Panc1 (cell line): ENCODE data around the gene TMEM87B.

Experiments used
- CTCF ChIP-seq: fragments of 450-650 bp; IDR thresholded peaks from 2 replicates; pipeline ENCODE4 v1.5.1; 2017; ENCODE audit warnings: mild to moderate bottlenecking
- TCF7L2 ChIP-seq: IDR thresholded peaks from 2 replicates; pipeline ENCODE4 v1.6.1; 2011; ENCODE audit warnings: mild to moderate bottlenecking, low read depth, low read length, inconsistent platforms

GRCh38 chr2:112024896-112025491 is 30.1 kb upstream of the TMEM87B start:
- TF ChIP-seq CTCF (no peak), TCF7L2 (no peak)
